C4-2B (cell line): Measurements from ENCODE around the gene AGL.

Source experiments
- ZFX ChIP-seq: fragments of 450-650 bp; IDR thresholded peaks from 2 replicates; pipeline ENCODE4 v1.6.1; 2017
- TF ChIP-seq, protein P1 (sequence below): fragments of 450-650 bp; conservative IDR thresholded peaks from 2 replicates; pipeline ENCODE4 v1.5.1; 2017; ENCODE audit warnings: mild to moderate bottlenecking

- TF ChIP-seq, protein P1, sequence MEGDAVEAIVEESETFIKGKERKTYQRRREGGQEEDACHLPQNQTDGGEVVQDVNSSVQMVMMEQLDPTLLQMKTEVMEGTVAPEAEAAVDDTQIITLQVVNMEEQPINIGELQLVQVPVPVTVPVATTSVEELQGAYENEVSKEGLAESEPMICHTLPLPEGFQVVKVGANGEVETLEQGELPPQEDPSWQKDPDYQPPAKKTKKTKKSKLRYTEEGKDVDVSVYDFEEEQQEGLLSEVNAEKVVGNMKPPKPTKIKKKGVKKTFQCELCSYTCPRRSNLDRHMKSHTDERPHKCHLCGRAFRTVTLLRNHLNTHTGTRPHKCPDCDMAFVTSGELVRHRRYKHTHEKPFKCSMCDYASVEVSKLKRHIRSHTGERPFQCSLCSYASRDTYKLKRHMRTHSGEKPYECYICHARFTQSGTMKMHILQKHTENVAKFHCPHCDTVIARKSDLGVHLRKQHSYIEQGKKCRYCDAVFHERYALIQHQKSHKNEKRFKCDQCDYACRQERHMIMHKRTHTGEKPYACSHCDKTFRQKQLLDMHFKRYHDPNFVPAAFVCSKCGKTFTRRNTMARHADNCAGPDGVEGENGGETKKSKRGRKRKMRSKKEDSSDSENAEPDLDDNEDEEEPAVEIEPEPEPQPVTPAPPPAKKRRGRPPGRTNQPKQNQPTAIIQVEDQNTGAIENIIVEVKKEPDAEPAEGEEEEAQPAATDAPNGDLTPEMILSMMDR: no peak
- TF ChIP-seq ZFX: no peak
These were observed 1.8 kb downstream of the AGL start for GRCh38 chr1:99851850-99852454.
